Smooth muscle cell (in vitro differentiated cells): ENCODE results near the gene NPNT. TPM values are rescaled to one million over a fixed set of nuclear protein-coding genes. Genes with fewer than 3 reads are reported as not detected.

ENCODE experiments used
- DNase-seq: peaks from one replicate; lab custom pipeline; 2025; ENCODE audit not compliant: unreplicated experiment; lab: John Stamatoyannopoulos, UW
- H2AFZ ChIP-seq: fragments of 200-600 bp; sonication (generic); 2 replicates; pipeline ENCODE4 v1.6.0; 2016; ENCODE audit warnings: antibody characterized with exemption, low read depth, mild to moderate bottlenecking
- H3F3A ChIP-seq: fragments of 200-600 bp; sonication (generic); 2 replicates; pipeline ENCODE4 v1.6.0; 2017; ENCODE audit warnings: antibody characterized with exemption, low read depth
- H3K27ac ChIP-seq: fragments of 200-600 bp; sonication (generic); 2 replicates; pipeline ENCODE4 v1.5.1; 2016; ENCODE audit warnings: low read depth, mild to moderate bottlenecking
- H3K27me3 ChIP-seq: fragments of 200-600 bp; sonication (generic); 2 replicates; pipeline ENCODE4 v1.6.1; 2016; ENCODE audit warnings: low read depth, mild to moderate bottlenecking
- H3K36me3 ChIP-seq: fragments of 200-600 bp; sonication (generic); 2 replicates; pipeline ENCODE4 v1.5.1; 2016; ENCODE audit warnings: low read depth
- H3K4me1 ChIP-seq: fragments of 200-600 bp; sonication (generic); 2 replicates; pipeline ENCODE4 v1.5.1; 2016; ENCODE audit warnings: low read depth
- H3K4me2 ChIP-seq: fragments of 200-600 bp; sonication (generic); 2 replicates; pipeline ENCODE4 v1.6.0; 2016; ENCODE audit warnings: mild to moderate bottlenecking
- H3K4me3 ChIP-seq: fragments of 200-600 bp; sonication (generic); 2 replicates; pipeline ENCODE4 v1.5.1; 2016; ENCODE audit warnings: mild to moderate bottlenecking
- H3K79me2 ChIP-seq: fragments of 200-600 bp; sonication (generic); 2 replicates; pipeline ENCODE4 v1.6.0; 2016; ENCODE audit warnings: low read depth, mild to moderate bottlenecking
- H3K9ac ChIP-seq: fragments of 200-600 bp; sonication (generic); 2 replicates; pipeline ENCODE4 v1.6.0; 2016; ENCODE audit warnings: low read depth
- H3K9me3 ChIP-seq: fragments of 200-600 bp; sonication (generic); replicated peaks from 2 replicates; pipeline ENCODE4 v1.5.1; 2016; ENCODE audit warnings: low read depth
- H4K20me1 ChIP-seq: fragments of 200-600 bp; sonication (generic); 2 replicates; pipeline ENCODE4 v1.6.0; 2016; ENCODE audit warnings: low read depth
- WGBS: methylation state at CpG from one replicate; pipeline ENCODE4 v1.1.7; 2016; ENCODE audit warnings: low lambda C conversion rate; 5-methylcytosine and 5-hydroxymethylcytosine counted together
- polyA plus RNA-seq: library from polyadenylated mRNA; unstranded; fragments of >200 nt; fragmentation: Nextera tagmentation; extraction: Ambion mirVana; gene quantifications from 2 replicates; pipeline ENCODE4 v1.2.1, GENCODE V29; 2016
- total RNA-seq: library from RNA; depleted of rRNA; stranded (reverse); fragments of >200 nt; gene quantifications from 2 replicates; pipeline ENCODE4 v1.2.3, GENCODE V29; 2014
- TF ChIP-seq, protein P1 (sequence below): fragments of 200-600 bp; sonication (generic); IDR thresholded peaks from 2 replicates; pipeline ENCODE4 v1.5.1; 2017; ENCODE audit warnings: borderline replicate concordance, mild to moderate bottlenecking, antibody characterized with exemption; ENCODE audit not compliant: insufficient read depth, poor library complexity, severe bottlenecking

Gene NPNT
- total and polyA plus RNA-seq, 2 experiments from 2014 or later, result 0.43 to 0.45 TPM

DNA sequence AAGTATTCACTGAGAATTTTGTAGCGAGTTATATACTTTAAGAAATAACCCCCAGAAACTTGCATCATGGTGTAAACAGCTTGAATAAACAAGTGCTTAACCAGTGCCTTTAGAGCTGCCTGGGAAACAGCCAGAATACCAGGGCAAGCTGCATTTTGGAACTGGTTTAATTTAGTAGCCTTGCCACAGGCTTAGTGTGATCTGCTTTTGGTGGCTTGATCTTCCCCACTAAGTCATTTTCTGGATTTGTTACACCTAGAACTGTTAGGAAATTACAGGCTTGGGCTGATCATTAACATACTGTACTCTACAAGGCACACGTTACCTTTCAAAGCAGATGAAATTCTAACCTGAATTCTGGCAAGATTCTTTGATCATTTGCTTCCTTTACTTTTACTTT lies 35.4 kb downstream of the NPNT start:
- Histone ChIP-seq H3K4me3 (no peak overlapping the region), H2AFZ (no peak overlapping the region), H4K20me1 (no peaks in the 10 kb centered on the region), H3K79me2 (no peaks in the 10 kb centered on the region), H3F3A (no peaks in the 10 kb centered on the region), H3K27ac (no peak overlapping the region), H3K9me3 (no peaks in the 10 kb centered on the region), H3K27me3 (no peaks in the 10 kb centered on the region), H3K36me3 (no peaks in the 10 kb centered on the region), H3K4me1 (no peaks in the 10 kb centered on the region), H3K9ac (no peak overlapping the region), H3K4me2 (no peak overlapping the region)
- no peak for DNase-seq
- TF ChIP-seq, protein P1, sequence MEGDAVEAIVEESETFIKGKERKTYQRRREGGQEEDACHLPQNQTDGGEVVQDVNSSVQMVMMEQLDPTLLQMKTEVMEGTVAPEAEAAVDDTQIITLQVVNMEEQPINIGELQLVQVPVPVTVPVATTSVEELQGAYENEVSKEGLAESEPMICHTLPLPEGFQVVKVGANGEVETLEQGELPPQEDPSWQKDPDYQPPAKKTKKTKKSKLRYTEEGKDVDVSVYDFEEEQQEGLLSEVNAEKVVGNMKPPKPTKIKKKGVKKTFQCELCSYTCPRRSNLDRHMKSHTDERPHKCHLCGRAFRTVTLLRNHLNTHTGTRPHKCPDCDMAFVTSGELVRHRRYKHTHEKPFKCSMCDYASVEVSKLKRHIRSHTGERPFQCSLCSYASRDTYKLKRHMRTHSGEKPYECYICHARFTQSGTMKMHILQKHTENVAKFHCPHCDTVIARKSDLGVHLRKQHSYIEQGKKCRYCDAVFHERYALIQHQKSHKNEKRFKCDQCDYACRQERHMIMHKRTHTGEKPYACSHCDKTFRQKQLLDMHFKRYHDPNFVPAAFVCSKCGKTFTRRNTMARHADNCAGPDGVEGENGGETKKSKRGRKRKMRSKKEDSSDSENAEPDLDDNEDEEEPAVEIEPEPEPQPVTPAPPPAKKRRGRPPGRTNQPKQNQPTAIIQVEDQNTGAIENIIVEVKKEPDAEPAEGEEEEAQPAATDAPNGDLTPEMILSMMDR, result no peak
- 89% methylated on average over 2 of the region's 2 CpGs for WGBS

DNA sequence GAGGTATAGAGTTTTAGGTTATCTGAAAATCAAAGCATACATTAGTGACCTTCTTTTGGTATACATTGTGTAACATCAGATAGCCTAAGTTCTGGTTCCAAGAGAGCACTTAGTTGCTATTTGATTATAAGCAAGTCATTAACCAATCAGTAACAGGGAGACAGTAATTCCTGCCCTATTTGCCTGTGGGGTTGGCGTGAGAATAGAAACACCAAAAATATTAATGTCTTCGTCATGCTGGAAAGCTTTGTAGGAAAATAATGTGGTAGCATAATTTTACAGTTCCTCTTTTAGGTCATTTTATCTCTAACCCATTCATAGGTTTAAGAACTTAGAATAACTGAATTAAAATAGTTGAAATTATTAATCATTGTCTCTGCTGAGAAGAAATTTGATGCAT lies 37.8 kb downstream of the NPNT start:
- Histone ChIP-seq H3K36me3 (no peaks in the 10 kb centered on the region), H3K27ac (no peak overlapping the region), H3K4me2 (no peak overlapping the region), H3K4me3 (no peak overlapping the region), H3K4me1 (no peaks in the 10 kb centered on the region), H3F3A (no peaks in the 10 kb centered on the region), H4K20me1 (no peaks in the 10 kb centered on the region), H3K27me3 (no peaks in the 10 kb centered on the region), H3K9me3 (no peaks in the 10 kb centered on the region), H3K9ac (no peak overlapping the region), H3K79me2 (no peaks in the 10 kb centered on the region), H2AFZ (no peak overlapping the region)
- TF ChIP-seq, protein P1, result no peak
- WGBS, result 92% methylated on average over 2 of the region's 2 CpGs
- DNase-seq, result no peak

DNA sequence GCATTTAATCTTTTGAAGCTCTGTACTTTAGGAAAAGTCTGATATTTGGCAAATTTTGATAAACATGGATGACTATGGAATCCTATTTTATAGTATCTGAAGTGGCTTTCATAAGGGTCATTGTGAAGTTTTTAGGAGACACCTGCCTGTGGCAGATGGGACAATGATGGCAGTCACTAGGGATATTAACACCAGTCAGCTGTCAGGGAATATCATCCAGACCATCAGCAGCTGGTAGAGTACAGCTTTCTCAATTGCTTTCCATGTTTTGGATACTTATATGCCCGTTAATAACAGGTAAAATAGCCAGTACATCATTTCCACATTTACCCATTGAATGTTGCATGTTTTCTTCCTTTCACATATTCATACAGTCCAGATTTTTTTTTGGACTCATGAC lies 39.1 kb downstream of the NPNT start:
- TF ChIP-seq, protein P1, result no peak
- H3K27ac ChIP-seq, result no peak overlapping the region
- H3K36me3 ChIP-seq, result no peaks in the 10 kb centered on the region
- no peaks in the 10 kb centered on the region for H3K9me3 ChIP-seq
- no peak overlapping the region for H3K9ac ChIP-seq
- H3K27me3 ChIP-seq, result no peaks in the 10 kb centered on the region
- no peaks in the 10 kb centered on the region for H4K20me1 ChIP-seq
- WGBS, result 83% methylated on average over 1 of the region's 1 CpG
- no peak overlapping the region for H2AFZ ChIP-seq
- DNase-seq, result no peak
- no peaks in the 10 kb centered on the region for H3K4me1 ChIP-seq
- no peaks in the 10 kb centered on the region for H3F3A ChIP-seq
- no peak overlapping the region for H3K4me3 ChIP-seq
- no peaks in the 10 kb centered on the region for H3K79me2 ChIP-seq
- H3K4me2 ChIP-seq, result no peak overlapping the region

DNA sequence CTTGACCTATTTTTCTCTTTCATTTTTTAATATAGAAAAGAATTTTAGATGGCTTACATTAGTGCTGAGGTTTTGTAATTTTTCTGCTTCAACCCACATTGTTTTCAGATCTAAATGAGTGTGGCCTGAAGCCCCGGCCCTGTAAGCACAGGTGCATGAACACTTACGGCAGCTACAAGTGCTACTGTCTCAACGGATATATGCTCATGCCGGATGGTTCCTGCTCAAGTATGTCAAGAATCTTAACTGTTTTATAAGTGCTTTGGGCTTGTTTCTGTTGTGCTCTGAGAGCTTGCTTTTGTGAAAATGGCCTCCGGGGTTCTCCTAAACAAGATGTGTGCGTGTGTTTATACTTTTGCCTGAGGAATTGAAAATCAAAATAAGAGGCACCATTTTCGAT lies 41.6 kb downstream of the NPNT start:
- no peaks in the 10 kb centered on the region for H3K79me2 ChIP-seq
- no peak overlapping the region for H3K4me3 ChIP-seq
- H3K9me3 ChIP-seq, result no peaks in the 10 kb centered on the region
- no peak overlapping the region for H2AFZ ChIP-seq
- H3F3A ChIP-seq, result no peaks in the 10 kb centered on the region
- H3K36me3 ChIP-seq, result no peaks in the 10 kb centered on the region
- TF ChIP-seq, protein P1, result no peak
- DNase-seq, result no peak
- WGBS, result 56% methylated on average over 7 of the region's 7 CpGs
- no peaks in the 10 kb centered on the region for H3K27me3 ChIP-seq
- H3K4me2 ChIP-seq, result no peak overlapping the region
- no peaks in the 10 kb centered on the region for H4K20me1 ChIP-seq
- H3K9ac ChIP-seq, result no peak overlapping the region
- no peak overlapping the region for H3K27ac ChIP-seq
- no peaks in the 10 kb centered on the region for H3K4me1 ChIP-seq
